ENCODE measurements around the gene ARHGAP26.
"Not testable (repeated sequence)": the region's sequence is repeated elsewhere in the genome, so short reads cannot be mapped to it uniquely, and the experiment has no call there.

Gene ARHGAP26

DNA sequence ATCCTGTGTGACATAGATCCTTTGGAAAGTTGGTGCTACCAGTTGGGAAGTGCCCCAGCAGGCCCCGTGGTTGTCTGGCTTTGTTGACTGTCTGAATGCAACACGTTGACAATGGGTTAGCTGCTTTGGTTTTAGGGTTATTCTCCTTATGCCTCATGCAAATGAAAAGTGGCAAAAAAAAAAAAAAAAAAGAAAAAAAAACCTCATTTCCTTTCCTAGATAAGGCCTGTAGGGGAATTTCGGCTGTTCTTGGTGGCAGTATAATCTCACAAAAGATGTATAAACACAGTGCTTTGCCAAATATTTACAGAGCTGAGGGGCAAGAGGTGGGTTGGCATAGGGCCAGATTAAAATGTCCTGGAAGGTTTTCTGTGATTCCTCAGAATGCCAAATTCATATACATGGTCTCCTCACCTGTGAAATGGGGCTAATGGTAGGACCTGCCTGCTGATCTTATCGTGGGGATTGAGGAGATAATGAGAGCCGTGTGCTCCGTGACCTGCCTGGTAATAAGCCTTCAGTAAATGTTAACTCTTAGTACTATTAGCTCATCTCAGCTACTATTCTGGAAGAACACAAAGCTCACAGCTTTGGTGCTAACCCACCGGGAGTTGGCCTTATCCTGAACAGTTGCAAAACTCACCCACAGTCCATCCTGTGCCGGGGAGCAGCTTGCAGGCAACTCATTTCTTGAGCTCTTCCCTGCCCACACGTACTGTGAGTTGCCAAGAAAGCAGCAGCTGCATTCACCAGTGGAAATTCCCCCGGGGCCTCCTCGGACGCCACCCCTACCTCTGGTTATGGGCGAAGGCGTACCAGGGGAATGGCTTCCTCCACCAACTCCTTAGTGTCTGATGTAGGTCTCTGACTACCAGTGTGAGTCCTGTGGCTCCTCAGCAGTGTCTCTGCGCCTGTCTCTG, 413.0 kb downstream of the ARHGAP26 start:
- DNase-seq (ENCODE audit: low read depth in 2 of 2): peak; percentile 25 to 44

- DNase-seq (ENCODE audit: low read depth in 2 of 2): no peak
Measured at GRCh38 chr5:143183989-143184388, 413.8 kb downstream of the ARHGAP26 start.

GRCh38 chr5:143186623-143187022, 416.4 kb downstream of the ARHGAP26 start:
- no peak for DNase-seq (ENCODE audit: low read depth in 2 of 2)

DNA sequence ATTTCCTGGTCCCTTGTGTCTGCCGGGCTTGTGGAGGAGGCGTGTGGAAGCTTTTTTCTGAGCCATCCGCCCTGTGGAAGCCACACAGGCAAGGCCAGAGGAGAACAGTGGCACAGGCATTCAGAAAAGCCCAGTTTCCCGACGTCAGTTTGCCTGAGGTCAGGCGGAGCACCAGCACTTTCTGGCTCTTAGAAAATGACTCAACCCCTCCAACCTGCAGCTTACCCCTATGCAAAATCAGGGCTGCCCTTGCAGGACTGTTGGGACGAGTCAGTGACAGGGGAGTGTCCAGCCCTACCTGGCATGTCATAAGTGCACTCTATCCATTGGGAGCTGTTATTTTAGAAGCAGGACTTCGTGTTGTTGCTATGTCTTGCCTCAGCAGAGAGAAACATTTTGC, 417.3 kb downstream of the ARHGAP26 start:
- no peak for DNase-seq (ENCODE audit: low read depth in 2 of 2)

DNA sequence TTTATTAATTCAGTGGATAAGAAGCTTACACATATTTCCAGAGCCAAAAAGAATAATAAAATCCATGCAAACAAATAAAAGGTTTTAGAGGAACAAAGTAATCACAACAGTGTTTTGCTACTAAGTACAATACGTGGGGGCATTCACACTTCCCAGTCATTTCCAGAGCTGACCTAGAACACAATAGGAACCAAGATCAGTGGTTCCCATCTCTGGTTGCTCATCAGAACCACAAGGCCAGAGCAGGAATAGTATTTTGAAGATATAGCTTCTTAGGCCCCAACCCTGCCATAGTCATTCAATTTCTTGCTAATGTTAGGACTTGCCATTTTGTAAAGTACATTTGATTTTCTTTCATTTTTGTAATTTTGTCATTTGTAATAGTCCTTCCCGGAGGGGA, 417.9 kb downstream of the ARHGAP26 start:
- no peak for DNase-seq (ENCODE audit: low read depth in 2 of 2)

GRCh38 chr5:143188692-143189091, 418.5 kb downstream of the ARHGAP26 start:
- no peak for DNase-seq (ENCODE audit: low read depth in 2 of 2)

DNA sequence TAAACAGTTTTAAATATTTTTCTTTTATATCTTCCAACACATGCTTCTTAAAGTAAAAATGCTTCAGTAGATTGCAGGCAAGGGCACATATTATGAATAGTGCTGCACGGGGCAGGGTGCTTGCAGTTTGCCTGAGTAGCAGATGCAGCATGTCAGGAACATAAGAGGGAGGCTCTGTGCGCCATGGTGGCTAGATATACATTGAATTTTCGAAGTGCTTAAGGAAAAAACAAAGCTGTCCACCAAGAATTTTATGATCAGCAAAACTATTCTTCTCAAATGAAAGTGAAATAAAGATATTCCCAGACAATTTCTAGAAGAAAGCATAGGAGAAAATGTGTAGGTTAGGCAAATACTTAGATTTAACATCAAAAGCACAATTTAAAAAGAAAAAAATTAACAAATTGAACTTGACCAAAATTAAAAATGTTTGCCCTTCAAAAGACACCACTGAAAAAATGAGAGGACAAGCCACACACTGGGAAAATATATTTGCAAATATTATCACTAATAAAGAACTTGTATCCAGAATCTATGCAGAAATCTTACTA, 420.2 kb downstream of the ARHGAP26 start:
- DNase-seq (ENCODE audit: low read depth in 2 of 2): no peak

DNA sequence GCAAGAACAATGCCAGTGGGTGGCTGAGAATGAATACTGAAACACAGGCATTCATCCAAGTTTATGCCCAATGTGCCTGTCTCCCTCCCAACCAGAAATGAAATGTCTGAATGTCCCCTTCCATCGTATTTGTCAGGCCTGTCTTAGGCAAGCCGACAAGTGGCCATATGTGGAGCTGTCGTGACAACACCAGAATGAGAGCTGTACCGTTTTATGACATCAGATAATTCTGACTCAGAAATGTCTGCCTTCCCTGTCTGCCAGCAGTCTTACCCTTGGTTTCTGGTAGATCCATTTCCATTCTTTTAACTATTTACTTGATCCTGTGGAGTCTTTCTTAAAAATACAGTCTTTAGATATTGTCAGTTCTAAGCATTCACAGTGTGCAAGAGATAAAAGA, 421.5 kb downstream of the ARHGAP26 start:
- DNase-seq (ENCODE audit: low read depth in 2 of 2): no peak

DNA sequence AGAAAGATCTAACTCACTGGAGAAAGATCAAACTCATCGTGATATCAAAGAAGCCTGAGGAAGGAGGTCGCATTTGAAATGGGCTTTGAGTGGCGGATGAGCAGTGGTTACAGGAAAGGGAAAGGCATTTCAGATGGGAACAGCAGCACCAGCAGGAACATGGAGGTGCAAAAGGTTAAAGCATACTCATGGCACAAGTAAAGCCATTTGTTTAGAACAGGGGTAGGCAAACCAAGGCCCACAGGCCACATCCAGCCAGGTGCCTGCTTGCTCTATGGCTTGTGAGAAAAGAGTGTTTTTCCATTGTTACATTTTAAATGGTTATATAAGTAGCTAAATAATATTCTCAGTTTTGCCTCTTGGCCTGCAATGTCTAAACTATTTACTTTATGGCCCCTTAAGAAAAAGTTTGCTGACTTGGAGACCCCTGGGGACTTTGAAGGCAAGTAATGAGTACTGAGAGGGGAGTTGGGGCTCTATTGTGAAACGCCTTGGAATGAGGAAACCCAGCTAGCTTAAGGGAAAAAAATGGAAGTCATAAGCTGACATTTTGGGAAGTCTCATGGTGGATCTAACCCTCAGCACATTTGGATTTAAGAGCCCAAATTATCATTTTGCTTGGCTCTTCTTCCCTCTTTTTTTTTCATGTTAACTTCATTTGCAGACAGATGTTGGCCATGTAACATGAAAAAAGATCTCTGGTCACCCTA, 422.2 kb downstream of the ARHGAP26 start:
- DNase-seq (ENCODE audit: low read depth in 2 of 2): no peak

- no peak for DNase-seq (ENCODE audit: low read depth in 2 of 2)
Measured at GRCh38 chr5:143194206-143194605, 424.0 kb downstream of the ARHGAP26 start.

DNA sequence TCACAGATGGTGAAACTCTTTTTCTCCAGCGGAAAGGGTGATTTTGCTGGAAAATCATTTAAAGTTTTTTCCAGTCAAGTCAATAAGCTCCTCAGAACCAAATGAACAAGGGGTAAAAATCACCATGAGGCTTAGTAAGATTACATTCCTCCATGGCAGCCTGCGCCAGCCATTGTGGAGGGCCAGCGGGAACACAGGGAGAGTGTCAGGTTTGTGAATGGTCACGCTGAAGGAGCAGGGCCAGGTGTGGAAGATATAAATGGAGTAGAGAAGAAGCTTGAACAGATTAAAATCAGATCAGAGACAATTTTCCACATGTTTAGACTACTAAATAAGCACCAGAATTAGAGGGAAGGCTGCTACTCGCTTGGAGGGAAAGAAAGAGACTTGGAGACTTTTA, 424.5 kb downstream of the ARHGAP26 start:
- no peak for DNase-seq (ENCODE audit: low read depth in 2 of 2)

- DNase-seq (ENCODE audit: low read depth in 2 of 2): no peak
Measured at GRCh38 chr5:143195491-143195890, 425.3 kb downstream of the ARHGAP26 start.

- DNase-seq (ENCODE audit: low read depth in 2 of 2): no peak
Measured at GRCh38 chr5:143196601-143197259, 426.6 kb downstream of the ARHGAP26 start.

DNA sequence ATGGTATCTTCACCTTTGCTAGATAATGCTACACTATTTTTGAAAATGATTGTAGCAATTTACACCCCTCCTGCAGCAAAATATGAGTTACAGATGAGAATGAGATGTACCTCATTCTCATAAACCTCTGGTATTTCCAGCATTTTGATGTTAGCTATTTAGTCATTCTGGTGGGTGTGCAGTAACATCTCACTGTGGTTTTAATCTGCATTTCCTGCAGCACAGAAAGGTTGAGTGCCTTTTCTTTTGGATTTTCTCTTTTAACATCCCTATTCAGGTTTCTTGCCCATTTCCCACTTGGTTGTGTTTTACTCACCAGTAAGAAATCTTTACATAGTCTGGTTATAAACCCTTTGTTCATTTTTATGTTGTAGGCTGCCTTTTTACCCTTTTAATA, 427.1 kb downstream of the ARHGAP26 start:
- DNase-seq (ENCODE audit: low read depth in 2 of 2): no peak

- no peak for DNase-seq (ENCODE audit: low read depth in 2 of 2)
Measured at GRCh38 chr5:143198332-143198731, 428.2 kb downstream of the ARHGAP26 start.

- no peak for DNase-seq (ENCODE audit: low read depth in 2 of 2)
Measured at GRCh38 chr5:143199161-143199560, 429.0 kb downstream of the ARHGAP26 start.

- no peak for DNase-seq (ENCODE audit: low read depth in 2 of 2)
Measured at GRCh38 chr5:143199843-143200242, 429.7 kb downstream of the ARHGAP26 start.

- no peak for DNase-seq (ENCODE audit: low read depth in 2 of 2)
Measured at GRCh38 chr5:143200781-143201398, 430.7 kb downstream of the ARHGAP26 start.

- no peak for DNase-seq (ENCODE audit: low read depth in 2 of 2)
Measured at GRCh38 chr5:143201589-143201988, 431.4 kb downstream of the ARHGAP26 start.

GRCh38 chr5:143203301-143203956, 433.3 kb downstream of the ARHGAP26 start:
- not testable (repeated sequence) for DNase-seq (ENCODE audit: low read depth in 2 of 2)

All from stimulated activated CD4-positive, alpha-beta T cell treated with anti-CD3 and anti-CD28 coated beads, Interleukin-1b, Interleukin-23, amount 100 ng/mL, for 4 hours (primary cell).